ENCODE results near the gene SLC13A2.

Gene SLC13A2

DNA sequence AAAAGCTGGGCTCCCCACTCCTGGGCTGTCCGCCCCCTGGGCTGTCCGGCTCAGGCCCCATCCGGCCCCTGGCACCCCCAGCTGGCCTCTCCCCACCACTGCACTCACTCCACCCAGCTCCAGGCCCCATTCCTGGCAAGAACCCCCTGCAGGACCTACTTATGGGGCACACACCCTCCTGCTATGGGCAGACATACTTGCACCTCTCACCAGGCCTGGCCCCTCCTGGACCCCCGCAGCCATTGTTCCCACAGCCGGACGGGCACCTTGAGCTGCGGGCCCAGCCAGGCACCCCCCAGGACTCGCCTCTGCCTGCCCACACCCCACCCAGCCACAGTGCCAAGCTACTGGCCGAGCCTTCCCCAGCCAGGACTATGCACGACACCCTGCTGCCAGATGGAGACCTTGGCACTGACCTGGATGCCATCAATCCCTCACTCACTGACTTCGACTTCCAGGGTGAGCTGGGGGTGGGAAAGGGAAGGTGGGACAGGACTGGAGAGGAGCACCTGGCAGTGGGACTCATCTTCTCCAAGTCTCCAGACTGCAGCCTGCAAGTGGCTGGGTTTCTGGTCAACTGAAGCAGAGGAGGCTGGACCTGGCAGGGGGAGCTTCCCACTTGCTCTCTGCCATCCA lies 61.4 kb downstream of the SLC13A2 start:
- no peaks in the 10 kb centered on the region for H3K9me2 ChIP-seq (replicated peaks; ENCODE audit: low read depth, low read length)
- no peaks in the 10 kb centered on the region for H3F3A ChIP-seq (ENCODE audit: low read depth)
- no peaks in the 10 kb centered on the region for H3K79me2 ChIP-seq (ENCODE audit: insufficient read depth, low read length)
- H3K4me3 ChIP-seq (ENCODE audit: low read length, poor library complexity, severe bottlenecking): no peak overlapping the region
- H3K4me2 ChIP-seq (ENCODE audit: low read depth, low read length, poor library complexity, severe bottlenecking): no peak overlapping the region
- H3K27me3 ChIP-seq (ENCODE audit: insufficient read depth, low read length, poor library complexity, severe bottlenecking): no peaks in the 10 kb centered on the region
- H3K36me3 ChIP-seq (ENCODE audit: insufficient read depth, low read length): no peaks in the 10 kb centered on the region
- TF ChIP-seq EZH2phosphoT487 (IDR thresholded peaks at IDR 0.05; ENCODE audit: borderline replicate concordance): no peak
- no peak overlapping the region for H2AFZ ChIP-seq (ENCODE audit: low read length)
- H3K4me1 ChIP-seq (ENCODE audit: insufficient read depth, low read length, poor library complexity, severe bottlenecking): no peaks in the 10 kb centered on the region
- no peak overlapping the region for H3K9ac ChIP-seq (ENCODE audit: low read depth, low read length, poor library complexity, severe bottlenecking)
- H3K9me3 ChIP-seq (ENCODE audit: insufficient read depth, low read depth, low read length): no peaks in the 10 kb centered on the region
- no peaks in the 10 kb centered on the region for H4K20me1 ChIP-seq (ENCODE audit: insufficient read depth, low read length, poor library complexity, severe bottlenecking)

DNA sequence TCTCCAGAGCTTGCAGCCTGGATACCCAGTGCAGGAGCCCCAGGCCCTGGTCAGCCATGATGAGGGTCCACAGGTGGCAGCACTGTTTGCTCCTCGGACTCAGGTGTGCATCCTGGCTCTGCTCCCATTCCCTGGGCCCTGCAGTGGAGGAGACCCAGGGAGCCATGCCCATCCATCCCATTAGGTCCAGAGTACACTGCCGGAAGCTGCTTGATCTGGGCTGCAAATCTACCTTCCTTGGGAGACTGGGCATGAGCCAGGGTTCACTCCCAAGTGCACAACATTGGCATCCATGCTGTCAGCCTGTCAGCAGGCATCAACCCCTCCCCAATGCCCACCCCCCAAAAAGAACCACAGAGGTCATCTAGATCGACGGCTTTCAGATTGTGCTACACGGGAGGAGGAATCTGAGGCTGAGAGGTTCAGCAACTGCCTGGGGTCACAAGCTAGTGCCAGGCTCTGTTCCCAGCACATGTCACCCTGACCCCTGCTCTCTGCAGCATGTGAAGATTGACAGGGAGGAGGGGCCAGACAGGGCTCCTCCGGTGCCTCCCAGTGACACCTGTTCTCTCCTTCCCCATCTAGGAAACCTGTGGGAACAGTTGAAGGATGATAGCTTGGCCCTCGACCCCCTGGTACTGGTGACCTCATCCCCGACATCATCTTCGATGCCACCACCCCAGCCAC lies 63.2 kb downstream of the SLC13A2 start:
- Histone ChIP-seq H3K36me3 (ENCODE audit: insufficient read depth, low read length) (no peaks in the 10 kb centered on the region), H3K9me2 (replicated peaks; ENCODE audit: low read depth, low read length) (no peaks in the 10 kb centered on the region), H3K4me2 (ENCODE audit: low read depth, low read length, poor library complexity, severe bottlenecking) (no peak overlapping the region), H3K27me3 (ENCODE audit: insufficient read depth, low read length, poor library complexity, severe bottlenecking) (no peaks in the 10 kb centered on the region), H3K9ac (ENCODE audit: low read depth, low read length, poor library complexity, severe bottlenecking) (no peak overlapping the region), H3K79me2 (ENCODE audit: insufficient read depth, low read length) (no peaks in the 10 kb centered on the region), H3K9me3 (ENCODE audit: insufficient read depth, low read depth, low read length) (no peaks in the 10 kb centered on the region), H3K4me1 (ENCODE audit: insufficient read depth, low read length, poor library complexity, severe bottlenecking) (no peaks in the 10 kb centered on the region), H4K20me1 (ENCODE audit: insufficient read depth, low read length, poor library complexity, severe bottlenecking) (no peaks in the 10 kb centered on the region), H3K4me3 (ENCODE audit: low read length, poor library complexity, severe bottlenecking) (no peak overlapping the region), H2AFZ (ENCODE audit: low read length) (no peak overlapping the region), H3F3A (ENCODE audit: low read depth) (no peaks in the 10 kb centered on the region)
- TF ChIP-seq, protein P1, sequence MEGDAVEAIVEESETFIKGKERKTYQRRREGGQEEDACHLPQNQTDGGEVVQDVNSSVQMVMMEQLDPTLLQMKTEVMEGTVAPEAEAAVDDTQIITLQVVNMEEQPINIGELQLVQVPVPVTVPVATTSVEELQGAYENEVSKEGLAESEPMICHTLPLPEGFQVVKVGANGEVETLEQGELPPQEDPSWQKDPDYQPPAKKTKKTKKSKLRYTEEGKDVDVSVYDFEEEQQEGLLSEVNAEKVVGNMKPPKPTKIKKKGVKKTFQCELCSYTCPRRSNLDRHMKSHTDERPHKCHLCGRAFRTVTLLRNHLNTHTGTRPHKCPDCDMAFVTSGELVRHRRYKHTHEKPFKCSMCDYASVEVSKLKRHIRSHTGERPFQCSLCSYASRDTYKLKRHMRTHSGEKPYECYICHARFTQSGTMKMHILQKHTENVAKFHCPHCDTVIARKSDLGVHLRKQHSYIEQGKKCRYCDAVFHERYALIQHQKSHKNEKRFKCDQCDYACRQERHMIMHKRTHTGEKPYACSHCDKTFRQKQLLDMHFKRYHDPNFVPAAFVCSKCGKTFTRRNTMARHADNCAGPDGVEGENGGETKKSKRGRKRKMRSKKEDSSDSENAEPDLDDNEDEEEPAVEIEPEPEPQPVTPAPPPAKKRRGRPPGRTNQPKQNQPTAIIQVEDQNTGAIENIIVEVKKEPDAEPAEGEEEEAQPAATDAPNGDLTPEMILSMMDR (conservative IDR thresholded peaks at IDR 0.05; ENCODE audit: low read length): no peak
- TF ChIP-seq EZH2phosphoT487 (IDR thresholded peaks at IDR 0.05; ENCODE audit: borderline replicate concordance): no peak

DNA sequence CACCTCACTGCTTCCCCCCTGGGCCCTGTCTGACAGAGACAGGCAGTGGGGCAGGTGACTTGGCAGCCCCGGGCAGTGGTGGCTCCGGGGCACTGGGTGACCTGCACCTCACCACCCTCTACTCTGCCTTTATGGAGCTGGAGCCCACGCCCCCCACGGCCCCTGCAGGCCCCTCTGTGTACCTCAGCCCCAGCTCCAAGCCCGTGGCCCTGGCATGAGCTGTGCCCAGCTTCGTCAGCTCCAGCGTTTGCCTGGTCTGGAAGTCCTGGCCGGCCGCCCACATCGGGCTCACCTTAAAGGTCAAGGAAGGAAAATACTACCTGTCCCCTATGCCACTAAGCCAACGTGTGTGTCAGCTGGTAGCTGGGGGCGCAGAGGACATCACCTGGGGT lies 63.8 kb downstream of the SLC13A2 start:
- no peak overlapping the region for H3K4me3 ChIP-seq (ENCODE audit: low read length, poor library complexity, severe bottlenecking)
- no peaks in the 10 kb centered on the region for H4K20me1 ChIP-seq (ENCODE audit: insufficient read depth, low read length, poor library complexity, severe bottlenecking)
- H3K36me3 ChIP-seq (ENCODE audit: insufficient read depth, low read length): no peaks in the 10 kb centered on the region
- H3K79me2 ChIP-seq (ENCODE audit: insufficient read depth, low read length): no peaks in the 10 kb centered on the region
- H3K4me1 ChIP-seq (ENCODE audit: insufficient read depth, low read length, poor library complexity, severe bottlenecking): no peaks in the 10 kb centered on the region
- no peak overlapping the region for H2AFZ ChIP-seq (ENCODE audit: low read length)
- H3K4me2 ChIP-seq (ENCODE audit: low read depth, low read length, poor library complexity, severe bottlenecking): no peak overlapping the region
- no peaks in the 10 kb centered on the region for H3K9me3 ChIP-seq (ENCODE audit: insufficient read depth, low read depth, low read length)
- no peak overlapping the region for H3K9ac ChIP-seq (ENCODE audit: low read depth, low read length, poor library complexity, severe bottlenecking)
- H3K9me2 ChIP-seq (replicated peaks; ENCODE audit: low read depth, low read length): no peaks in the 10 kb centered on the region
- no peak for TF ChIP-seq EZH2phosphoT487 (IDR thresholded peaks at IDR 0.05; ENCODE audit: borderline replicate concordance)
- TF ChIP-seq, protein P1 (conservative IDR thresholded peaks at IDR 0.05; ENCODE audit: low read length): no peak
- H3F3A ChIP-seq (ENCODE audit: low read depth): no peaks in the 10 kb centered on the region
- H3K27me3 ChIP-seq (ENCODE audit: insufficient read depth, low read length, poor library complexity, severe bottlenecking): no peaks in the 10 kb centered on the region

Data from Loucy (cell line).